Activated CD8-positive, alpha-beta memory T cell treated with anti-CD3 and anti-CD28 coated beads, Interleukin-2, amount 50 U/mL, for 48 hours (primary cell): ENCODE data around the gene CRTC1.

Experiments used
- DNase-seq: peaks from one replicate; pipeline ENCODE4 v3.0.0-alpha.2; 2020

The CRTC1 gene

GRCh38 chr19:18683109-18683957, at the start of gene CRTC1:
TSS of gene CRTC1 (plus strand) at chr19:18683680. CDS start at chr19:18683703, 23 bp downstream.
- peak; percentile 95 for DNase-seq

- no peak for DNase-seq
Measured at GRCh38 chr19:18634612-18635297, 48.7 kb upstream of the CRTC1 start.

- no peak for DNase-seq
Measured at GRCh38 chr19:18635831-18636182, 47.7 kb upstream of the CRTC1 start.

GRCh38 chr19:18636183-18636968, 47.1 kb upstream of the CRTC1 start:
- DNase-seq: peak; percentile 100

GRCh38 chr19:18636969-18637629, 46.4 kb upstream of the CRTC1 start, which contains the start of gene KLHL26:
TSS of gene KLHL26 (plus strand) at chr19:18637028. CDS start at chr19:18637055, 27 bp downstream.
- DNase-seq: no peak

GRCh38 chr19:18637673-18638630, 45.5 kb upstream of the CRTC1 start:
- no peak for DNase-seq

GRCh38 chr19:18639706-18640243, 43.7 kb upstream of the CRTC1 start:
- DNase-seq: no peak

GRCh38 chr19:18644196-18645034, 39.1 kb upstream of the CRTC1 start:
- DNase-seq: no peak

- no peak for DNase-seq
Measured at GRCh38 chr19:18645035-18645511, 38.4 kb upstream of the CRTC1 start.

- DNase-seq: no peak
Measured at GRCh38 chr19:18646535-18647370, 36.7 kb upstream of the CRTC1 start.

- DNase-seq: no peak
Measured at GRCh38 chr19:18647371-18647767, 36.1 kb upstream of the CRTC1 start.

- no peak for DNase-seq
Measured at GRCh38 chr19:18647807-18648206, 35.7 kb upstream of the CRTC1 start.

- DNase-seq: no peak
Measured at GRCh38 chr19:18648973-18649315, 34.5 kb upstream of the CRTC1 start.

- DNase-seq: no peak
Measured at GRCh38 chr19:18649371-18650020, 34.0 kb upstream of the CRTC1 start.

- no peak for DNase-seq
Measured at GRCh38 chr19:18650021-18650390, 33.5 kb upstream of the CRTC1 start.

- DNase-seq: no peak
Measured at GRCh38 chr19:18650468-18651041, 32.9 kb upstream of the CRTC1 start.

- no peak for DNase-seq
Measured at GRCh38 chr19:18651300-18651699, 32.2 kb upstream of the CRTC1 start.

GRCh38 chr19:18651733-18652132, 31.7 kb upstream of the CRTC1 start:
- DNase-seq: no peak

- no peak for DNase-seq
Measured at GRCh38 chr19:18653853-18654252, 29.6 kb upstream of the CRTC1 start.
